Fibroblast of lung (primary cell): ENCODE measurements around the gene LHX2.

ENCODE experiments used
- EZH2 ChIP-seq: IDR thresholded peaks from 2 replicates; pipeline ENCODE4 v1.5.1; 2012; ENCODE audit warnings: low read length, control low read depth, mild to moderate bottlenecking; ENCODE audit errors: missing control alignments
- TF ChIP-seq, protein P1 (sequence below), 2 donors: IDR thresholded peaks in 1 of 2; conservative IDR thresholded peaks in 1 of 2; 1 replicate in 1 of 2; 2 replicates in 1 of 2; pipeline ENCODE4 v1.5.1; 2011 to 2012; ENCODE audit warnings: low read length in 2 of 2, control low read depth in 1 of 2, inconsistent platforms in 1 of 2, low read depth in 1 of 2, mild to moderate bottlenecking in 1 of 2

DNA sequence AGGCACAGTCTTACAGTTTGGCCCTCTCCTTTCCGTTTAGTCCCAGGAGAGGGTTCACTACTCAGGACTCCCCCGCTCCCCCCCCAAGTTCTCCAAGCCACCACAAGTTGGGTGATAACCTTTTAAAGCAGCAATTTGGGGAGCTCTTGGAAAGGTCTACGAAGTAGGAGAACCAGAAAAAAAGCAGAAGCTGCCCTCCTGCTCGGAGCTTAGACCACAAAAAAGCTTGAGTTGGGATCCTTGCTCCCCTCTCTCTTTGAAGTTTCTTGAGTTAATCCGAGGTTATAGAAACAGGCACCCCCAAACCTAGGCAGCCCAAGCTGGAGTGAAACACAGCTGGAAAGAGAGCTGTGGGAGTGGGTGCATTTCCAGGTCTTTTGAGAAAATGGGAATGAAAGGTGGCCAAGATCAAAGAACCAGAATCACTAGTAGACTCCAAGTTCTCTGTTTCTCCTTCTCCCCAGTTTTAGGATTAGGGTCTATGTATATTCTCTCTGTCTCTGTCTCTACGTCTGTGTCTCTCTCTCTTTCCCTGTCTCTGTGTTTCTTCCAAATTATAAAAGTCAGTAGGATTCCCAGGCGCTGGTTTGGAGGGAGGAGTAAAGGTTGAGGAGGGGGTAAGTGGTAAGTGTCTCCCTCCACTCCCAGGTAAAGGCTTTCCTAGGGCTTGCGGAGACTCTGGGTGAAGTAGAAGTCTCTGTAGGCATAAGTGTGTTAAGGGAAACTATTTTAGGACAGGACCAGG is 2.8 kb downstream of the LHX2 start:
- TF ChIP-seq, protein P1, sequence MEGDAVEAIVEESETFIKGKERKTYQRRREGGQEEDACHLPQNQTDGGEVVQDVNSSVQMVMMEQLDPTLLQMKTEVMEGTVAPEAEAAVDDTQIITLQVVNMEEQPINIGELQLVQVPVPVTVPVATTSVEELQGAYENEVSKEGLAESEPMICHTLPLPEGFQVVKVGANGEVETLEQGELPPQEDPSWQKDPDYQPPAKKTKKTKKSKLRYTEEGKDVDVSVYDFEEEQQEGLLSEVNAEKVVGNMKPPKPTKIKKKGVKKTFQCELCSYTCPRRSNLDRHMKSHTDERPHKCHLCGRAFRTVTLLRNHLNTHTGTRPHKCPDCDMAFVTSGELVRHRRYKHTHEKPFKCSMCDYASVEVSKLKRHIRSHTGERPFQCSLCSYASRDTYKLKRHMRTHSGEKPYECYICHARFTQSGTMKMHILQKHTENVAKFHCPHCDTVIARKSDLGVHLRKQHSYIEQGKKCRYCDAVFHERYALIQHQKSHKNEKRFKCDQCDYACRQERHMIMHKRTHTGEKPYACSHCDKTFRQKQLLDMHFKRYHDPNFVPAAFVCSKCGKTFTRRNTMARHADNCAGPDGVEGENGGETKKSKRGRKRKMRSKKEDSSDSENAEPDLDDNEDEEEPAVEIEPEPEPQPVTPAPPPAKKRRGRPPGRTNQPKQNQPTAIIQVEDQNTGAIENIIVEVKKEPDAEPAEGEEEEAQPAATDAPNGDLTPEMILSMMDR (conservative IDR thresholded peaks at IDR 0.05 in 1 of 2, IDR thresholded peaks at IDR 0.05 in 1 of 2; ENCODE audit: low read depth in 1 of 2, low read length in 2 of 2), result no peak
- TF ChIP-seq EZH2, result peak; percentile 10
